Neutrophil (primary cell): ENCODE data around the gene TERT.

Experiments
- H3K27ac ChIP-seq: fragments of 200-600 bp; sonication (generic); 2 replicates; pipeline ENCODE4 v1.5.1; 2016; ENCODE audit warnings: mild to moderate bottlenecking, moderate library complexity
- H3K27me3 ChIP-seq: fragments of 200-600 bp; sonication (generic); 2 replicates; pipeline ENCODE4 v1.6.0; 2016; ENCODE audit warnings: mild to moderate bottlenecking
- H3K36me3 ChIP-seq: fragments of 200-600 bp; sonication (generic); 2 replicates; pipeline ENCODE4 v1.5.1; 2017
- H3K4me1 ChIP-seq, 2 experiments: fragments of 200-600 bp in 1 of 2; sonication (generic) in 1 of 2; 1 replicate in 1 of 2; 2 replicates in 1 of 2; pipeline versions ENCODE4 v1.5.1 to v1.6.1; 2013 to 2016; ENCODE audit warnings: low read depth in 1 of 2, low read length in 1 of 2, mild to moderate bottlenecking in 1 of 2, moderate library complexity in 1 of 2; ENCODE audit not compliant: control insufficient read depth in 1 of 2, insufficient read depth in 1 of 2
- H3K4me3 ChIP-seq, 2 experiments: fragments of 200-600 bp in 1 of 2; sonication (generic) in 1 of 2; 1 replicate in 1 of 2; 2 replicates in 1 of 2; pipeline ENCODE4 v1.5.1; 2013 to 2016; ENCODE audit warnings: low read depth in 1 of 2, low read length in 1 of 2, mild to moderate bottlenecking in 1 of 2, moderate library complexity in 1 of 2
- H3K9me3 ChIP-seq: fragments of 200-600 bp; sonication (generic); 2 replicates; pipeline ENCODE4 v1.5.1; 2016
- TF ChIP-seq, protein P1 (sequence below): fragments of 200-600 bp; sonication (generic); IDR thresholded peaks from 2 replicates; pipeline ENCODE4 v1.5.1; 2016; ENCODE audit warnings: antibody characterized with exemption

Gene TERT

DNA sequence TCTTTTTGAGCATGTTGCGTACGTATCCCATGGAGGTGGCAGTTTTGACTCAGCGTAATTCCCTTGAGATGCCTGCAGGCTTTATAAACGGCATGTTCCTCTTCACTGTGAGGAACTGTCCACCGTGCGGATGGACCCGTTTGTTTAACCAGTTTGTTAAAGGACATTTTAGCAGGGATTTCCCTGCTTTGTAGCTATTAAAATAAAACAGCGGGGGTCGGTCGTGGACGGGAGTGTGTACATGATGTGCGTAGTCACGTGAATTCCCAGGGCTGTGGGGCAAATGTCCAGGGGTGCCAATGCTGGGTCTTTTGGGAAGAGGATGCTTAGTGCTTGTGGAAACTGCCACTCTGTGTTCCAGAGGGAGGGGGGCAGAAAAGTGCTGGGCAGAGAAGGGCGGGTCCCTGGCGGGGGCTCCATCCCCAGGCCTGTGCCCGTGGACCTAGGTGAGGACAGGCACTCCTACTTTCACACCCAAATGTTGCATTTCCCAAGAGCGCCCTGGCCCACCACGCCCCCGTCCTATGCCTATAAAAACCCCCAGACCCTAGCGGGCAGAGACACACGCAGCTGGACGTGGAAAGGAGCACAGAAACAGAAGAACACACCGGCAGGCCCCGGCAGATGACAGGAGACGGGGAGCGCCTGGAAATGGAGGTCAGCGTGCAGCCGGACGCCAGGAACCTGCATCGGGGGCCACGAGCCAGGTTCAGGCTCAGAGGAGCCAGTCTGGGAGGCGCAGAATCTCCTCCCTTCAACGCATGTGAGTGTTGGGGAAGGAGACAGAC is 4.0 kb upstream of the TERT start:
- H3K27me3 ChIP-seq: peaks cover 42% of the 10 kb centered on the region
- H3K4me1 ChIP-seq: no peaks in the 10 kb centered on the region
- no peaks in the 10 kb centered on the region for H3K36me3 ChIP-seq
- no peak overlapping the region for H3K27ac ChIP-seq
- TF ChIP-seq, protein P1, sequence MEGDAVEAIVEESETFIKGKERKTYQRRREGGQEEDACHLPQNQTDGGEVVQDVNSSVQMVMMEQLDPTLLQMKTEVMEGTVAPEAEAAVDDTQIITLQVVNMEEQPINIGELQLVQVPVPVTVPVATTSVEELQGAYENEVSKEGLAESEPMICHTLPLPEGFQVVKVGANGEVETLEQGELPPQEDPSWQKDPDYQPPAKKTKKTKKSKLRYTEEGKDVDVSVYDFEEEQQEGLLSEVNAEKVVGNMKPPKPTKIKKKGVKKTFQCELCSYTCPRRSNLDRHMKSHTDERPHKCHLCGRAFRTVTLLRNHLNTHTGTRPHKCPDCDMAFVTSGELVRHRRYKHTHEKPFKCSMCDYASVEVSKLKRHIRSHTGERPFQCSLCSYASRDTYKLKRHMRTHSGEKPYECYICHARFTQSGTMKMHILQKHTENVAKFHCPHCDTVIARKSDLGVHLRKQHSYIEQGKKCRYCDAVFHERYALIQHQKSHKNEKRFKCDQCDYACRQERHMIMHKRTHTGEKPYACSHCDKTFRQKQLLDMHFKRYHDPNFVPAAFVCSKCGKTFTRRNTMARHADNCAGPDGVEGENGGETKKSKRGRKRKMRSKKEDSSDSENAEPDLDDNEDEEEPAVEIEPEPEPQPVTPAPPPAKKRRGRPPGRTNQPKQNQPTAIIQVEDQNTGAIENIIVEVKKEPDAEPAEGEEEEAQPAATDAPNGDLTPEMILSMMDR: no peak
- no peak overlapping the region for H3K4me3 ChIP-seq
- no peaks in the 10 kb centered on the region for H3K9me3 ChIP-seq

DNA sequence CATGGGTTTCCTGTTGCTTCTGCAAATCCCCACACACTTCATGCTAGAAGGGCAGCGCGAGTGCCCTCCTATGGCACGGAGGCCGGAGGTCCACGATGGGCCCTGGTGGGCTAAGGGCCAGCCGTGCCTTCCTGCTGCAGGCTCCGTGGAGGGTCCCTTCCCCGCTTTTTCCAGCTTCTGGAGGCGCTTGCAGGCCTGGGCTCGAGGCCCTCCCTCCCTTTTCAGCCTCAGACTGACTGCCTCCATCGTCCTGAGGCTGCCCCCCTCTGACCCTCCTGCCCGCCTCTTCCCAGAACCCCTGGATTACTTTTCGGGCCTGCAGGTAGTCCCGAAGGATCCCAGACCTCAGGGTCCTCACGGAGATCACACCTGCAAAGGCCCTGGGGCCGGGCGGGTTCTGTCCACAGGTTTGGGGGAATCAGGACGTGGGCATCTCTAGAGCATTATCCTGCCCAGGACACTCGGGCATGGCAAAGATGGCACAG is 3.2 kb upstream of the TERT start:
- TF ChIP-seq, protein P1: no peak
- Histone ChIP-seq H3K27me3 (peaks cover 50% of the 10 kb centered on the region), H3K36me3 (no peaks in the 10 kb centered on the region), H3K27ac (no peak overlapping the region), H3K9me3 (no peaks in the 10 kb centered on the region), H3K4me1 (no peaks in the 10 kb centered on the region), H3K4me3 (no peak overlapping the region)

DNA sequence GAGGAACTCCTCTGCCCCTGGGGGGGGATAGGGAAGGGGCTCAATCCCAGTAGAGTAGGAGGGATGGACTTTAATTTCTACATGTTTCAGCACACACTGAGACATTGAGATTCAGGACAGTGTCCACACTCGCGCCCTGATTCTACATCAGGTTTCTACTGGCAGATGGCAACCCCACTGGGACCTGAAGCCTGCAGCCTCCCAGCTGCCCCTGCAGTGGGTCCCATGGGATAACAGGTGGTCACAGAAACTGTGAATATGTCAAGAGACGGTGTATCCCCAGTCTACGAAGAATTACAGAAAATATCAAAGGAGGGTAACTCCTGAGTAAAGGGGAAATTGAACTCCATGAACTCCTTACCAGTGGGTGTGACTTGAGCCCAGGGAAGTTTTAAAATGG is 2.4 kb upstream of the TERT start:
- Histone ChIP-seq H3K4me3 (no peak overlapping the region), H3K36me3 (no peaks in the 10 kb centered on the region), H3K9me3 (no peaks in the 10 kb centered on the region), H3K27me3 (peaks cover 55% of the 10 kb centered on the region), H3K4me1 (no peaks in the 10 kb centered on the region), H3K27ac (no peak overlapping the region)
- TF ChIP-seq, protein P1: no peak

DNA sequence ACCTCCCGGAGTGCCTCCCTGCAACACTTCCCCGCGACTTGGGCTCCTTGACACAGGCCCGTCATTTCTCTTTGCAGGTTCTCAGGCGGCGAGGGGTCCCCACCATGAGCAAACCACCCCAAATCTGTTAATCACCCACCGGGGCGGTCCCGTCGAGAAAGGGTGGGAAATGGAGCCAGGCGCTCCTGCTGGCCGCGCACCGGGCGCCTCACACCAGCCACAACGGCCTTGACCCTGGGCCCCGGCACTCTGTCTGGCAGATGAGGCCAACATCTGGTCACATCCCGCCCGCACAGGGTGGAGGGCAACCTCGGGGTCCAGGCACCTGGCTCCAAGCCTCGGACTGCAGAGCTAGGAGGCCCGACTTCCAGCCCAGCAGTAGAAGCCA is 776 bp upstream of the TERT start:
- Histone ChIP-seq H3K4me3 (no peak overlapping the region), H3K9me3 (no peaks in the 10 kb centered on the region), H3K27ac (no peak overlapping the region), H3K27me3 (peaks cover 55% of the 10 kb centered on the region), H3K4me1 (no peaks in the 10 kb centered on the region), H3K36me3 (no peaks in the 10 kb centered on the region)
- TF ChIP-seq, protein P1: no peak

DNA sequence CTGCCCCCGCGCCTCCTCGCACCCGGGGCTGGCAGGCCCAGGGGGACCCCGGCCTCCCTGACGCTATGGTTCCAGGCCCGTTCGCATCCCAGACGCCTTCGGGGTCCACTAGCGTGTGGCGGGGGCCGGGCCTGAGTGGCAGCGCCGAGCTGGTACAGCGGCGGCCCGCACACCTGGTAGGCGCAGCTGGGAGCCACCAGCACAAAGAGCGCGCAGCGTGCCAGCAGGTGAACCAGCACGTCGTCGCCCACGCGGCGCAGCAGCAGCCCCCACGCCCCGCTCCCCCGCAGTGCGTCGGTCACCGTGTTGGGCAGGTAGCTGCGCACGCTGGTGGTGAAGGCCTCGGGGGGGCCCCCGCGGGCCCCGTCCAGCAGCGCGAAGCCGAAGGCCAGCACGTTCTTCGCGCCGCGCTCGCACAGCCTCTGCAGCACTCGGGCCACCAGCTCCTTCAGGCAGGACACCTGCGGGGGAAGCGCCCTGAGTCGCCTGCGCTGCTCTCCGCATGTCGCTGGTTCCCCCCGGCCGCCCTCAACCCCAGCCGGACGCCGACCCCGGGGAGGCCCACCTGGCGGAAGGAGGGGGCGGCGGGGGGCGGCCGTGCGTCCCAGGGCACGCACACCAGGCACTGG is 548 bp downstream of the TERT start:
- TF ChIP-seq, protein P1: no peak
- H3K27ac ChIP-seq: no peak overlapping the region
- H3K4me1 ChIP-seq: no peaks in the 10 kb centered on the region
- no peaks in the 10 kb centered on the region for H3K9me3 ChIP-seq
- H3K4me3 ChIP-seq: no peak overlapping the region
- no peaks in the 10 kb centered on the region for H3K36me3 ChIP-seq
- peaks cover 55% of the 10 kb centered on the region for H3K27me3 ChIP-seq
